Embryonic facial prominence (tissue), 1 donor: ENCODE results near the gene NIPSNAP2.
"Not testable (repeated sequence)": the region's sequence is repeated elsewhere in the genome, so short reads cannot be mapped to it uniquely, and the experiment has no call there.

Source experiments
- DNase-seq: peaks from one replicate; pipeline ENCODE4 v3.0.0-alpha.2; 2016; ENCODE audit errors: extremely low spot score

NIPSNAP2 gene

DNA sequence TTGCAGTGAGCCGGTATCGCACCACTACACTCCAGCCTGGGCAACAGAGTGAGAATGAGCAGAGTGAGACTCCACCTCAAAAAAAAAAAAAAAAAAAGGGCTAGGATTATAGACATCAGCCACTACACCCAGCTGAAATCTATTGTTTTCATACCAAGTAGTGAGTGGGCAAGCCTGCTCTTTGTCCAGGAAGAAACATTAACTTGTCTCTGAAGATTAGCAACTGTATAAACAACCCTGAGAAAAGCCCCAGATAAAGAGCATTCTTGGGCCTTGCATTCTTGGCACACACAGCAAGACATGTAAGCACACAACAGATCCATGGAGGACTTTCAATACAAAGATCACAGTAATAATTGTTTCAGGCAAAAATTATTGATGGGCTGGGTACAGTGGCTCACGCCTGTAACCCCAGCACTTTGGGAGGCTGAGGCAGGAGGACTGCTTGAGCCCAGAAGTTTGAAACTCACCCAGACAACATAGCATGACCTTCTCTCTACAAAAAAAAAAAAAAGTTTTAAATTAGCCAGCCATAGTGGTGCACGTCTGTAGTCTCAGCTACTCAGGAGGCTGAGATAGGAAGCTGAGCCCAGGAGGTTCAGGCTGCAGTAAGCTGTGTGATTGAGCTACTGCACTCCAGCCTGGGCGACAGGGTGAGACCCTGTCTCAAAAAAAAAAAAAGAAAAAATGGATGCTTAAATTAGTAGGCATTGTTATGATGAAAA, 82.5 kb downstream of the NIPSNAP2 start:
- DNase-seq, result no peak

DNA sequence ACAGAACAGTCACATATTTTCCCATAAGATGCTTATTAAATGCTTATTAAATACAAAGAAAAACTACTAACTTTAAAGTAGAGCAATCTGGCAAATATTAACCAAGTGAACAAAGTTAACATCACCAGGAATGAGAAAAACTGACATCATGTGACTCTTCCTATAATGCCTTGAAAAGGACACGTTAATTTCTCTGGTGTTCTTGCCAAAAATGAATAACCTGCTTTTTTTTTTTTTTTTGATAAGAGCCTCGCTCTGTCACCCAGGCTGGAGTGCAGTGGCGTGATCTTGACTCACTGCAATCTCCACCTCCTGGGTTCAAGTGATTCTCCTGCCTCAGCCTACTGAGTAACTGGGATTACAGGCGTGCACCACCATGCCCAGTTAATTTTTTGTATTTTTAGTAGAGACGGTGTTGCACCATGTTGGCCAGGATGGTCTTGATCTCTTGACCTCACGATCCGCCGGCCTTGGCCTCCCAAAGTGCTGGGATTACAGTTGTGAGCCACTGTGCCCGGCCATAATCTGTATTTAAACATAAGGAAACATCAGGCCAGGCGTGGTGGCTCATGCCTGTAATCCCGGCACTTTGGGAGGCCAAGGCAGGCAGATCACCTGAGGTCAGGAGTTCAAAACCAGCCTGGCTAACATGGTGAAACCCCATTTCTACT, 83.2 kb downstream of the NIPSNAP2 start:
- DNase-seq, result not testable (repeated sequence)

DNA sequence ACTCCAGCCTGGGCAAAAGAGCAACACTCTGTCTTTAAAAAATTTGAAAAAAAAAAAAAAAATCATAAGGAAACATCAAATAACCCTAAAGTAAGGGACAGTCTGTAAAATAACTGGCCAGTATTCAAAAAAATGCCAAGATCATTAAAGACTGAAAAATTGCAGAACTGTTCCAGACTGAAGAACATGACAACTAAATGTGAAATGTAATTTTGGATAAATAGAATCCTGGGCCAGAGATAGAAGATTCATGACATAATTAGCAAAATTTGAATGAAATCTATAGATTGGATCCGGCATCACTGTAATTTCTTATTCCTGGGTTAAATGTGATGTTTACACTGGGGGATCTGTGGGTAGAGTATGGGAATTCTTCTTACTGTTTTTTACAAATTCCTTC, 83.9 kb downstream of the NIPSNAP2 start:
- no peak for DNase-seq

DNA sequence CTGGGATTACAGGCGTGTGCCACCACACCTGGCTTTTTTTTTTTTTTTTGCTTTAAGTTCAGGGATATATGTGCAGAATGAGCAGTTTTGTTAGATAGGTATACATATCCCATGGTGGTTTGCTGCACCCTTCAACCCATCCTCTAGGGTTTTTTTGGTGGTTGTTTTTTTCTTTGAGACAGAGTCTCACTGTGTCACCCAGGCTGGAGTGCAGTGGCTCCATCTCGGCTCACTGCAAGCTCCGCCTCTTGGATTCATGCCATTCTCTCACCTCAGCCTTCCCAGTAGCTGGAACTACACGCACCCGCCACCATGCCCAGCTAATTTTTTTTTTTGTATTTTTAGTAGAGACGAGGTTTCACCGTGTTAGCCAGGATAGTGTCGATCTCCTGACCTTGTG, 84.4 kb downstream of the NIPSNAP2 start:
- DNase-seq, result not testable (repeated sequence)
